NCI-H1092 treated with DMSO at 0.1 percent for 48 hours (cell line): Measurements from ENCODE around the gene CLDND2.
A peak's percentile ranks its signal among the peaks of the same experiment; 100 is the strongest.
"Not testable (repeated sequence)": the region's sequence is repeated elsewhere in the genome, so short reads cannot be mapped to it uniquely, and the experiment has no call there.

Source experiments
- DNase-seq: peaks from one replicate; lab custom pipeline; 2025; lab: John Stamatoyannopoulos, UW

Gene CLDND2, protein sequence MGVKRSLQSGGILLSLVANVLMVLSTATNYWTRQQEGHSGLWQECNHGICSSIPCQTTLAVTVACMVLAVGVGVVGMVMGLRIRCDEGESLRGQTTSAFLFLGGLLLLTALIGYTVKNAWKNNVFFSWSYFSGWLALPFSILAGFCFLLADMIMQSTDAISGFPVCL

DNA sequence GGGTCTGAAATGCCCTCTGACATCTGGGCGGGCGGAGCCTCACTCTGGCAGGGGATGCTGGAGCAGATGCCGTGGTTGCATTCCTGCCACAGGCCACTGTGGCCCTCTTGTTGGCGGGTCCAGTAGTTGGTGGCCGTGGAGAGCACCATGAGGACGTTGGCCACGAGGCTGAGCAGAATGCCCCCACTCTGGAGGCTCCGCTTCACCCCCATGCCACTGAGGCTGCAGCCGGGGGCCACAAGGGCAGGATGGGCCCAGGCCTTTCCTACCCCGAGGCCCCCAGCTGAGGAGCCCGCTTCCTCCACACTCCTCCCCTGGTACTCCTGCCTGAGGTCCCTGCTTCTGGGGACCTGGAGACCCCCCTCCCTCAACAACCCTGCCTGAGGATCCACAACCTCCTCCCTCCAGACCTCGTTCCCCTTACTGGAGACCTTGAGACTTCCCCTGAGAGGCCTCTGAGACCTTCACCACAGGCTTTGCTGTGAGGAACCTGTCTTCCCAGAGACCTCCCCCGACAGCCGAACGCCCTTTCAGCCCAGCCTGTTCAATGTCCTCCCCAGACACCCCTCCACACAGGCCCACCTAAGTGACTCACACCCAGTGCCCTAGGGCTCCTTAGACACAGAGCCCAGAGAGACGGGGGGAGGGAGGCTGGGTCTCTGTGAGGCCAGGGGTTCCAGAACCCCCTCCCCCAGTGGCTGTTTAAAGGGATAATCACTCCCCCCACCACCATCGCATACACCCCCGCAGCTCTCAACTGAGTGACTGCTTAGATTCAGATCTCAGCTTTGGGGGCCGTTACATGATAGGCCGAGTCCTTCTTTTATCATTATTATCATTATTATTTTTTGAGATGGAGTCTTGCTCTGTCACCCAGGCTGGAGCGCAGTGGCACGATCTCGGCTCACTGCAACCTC is at the start of gene CLDND2:
Gene CLDND2, minus strand, starts transcription at position 638 of the 917 bp plus-strand sequence. Its CDS starts 426 bp downstream, at position 212.
- no peak for DNase-seq

GRCh38 chr19:51417810-51418157 is 49.0 kb upstream of the CLDND2 start:
- no peak for DNase-seq

GRCh38 chr19:51417107-51417809 is 48.5 kb upstream of the CLDND2 start, which contains the start of gene SIGLEC10:
Gene SIGLEC10, minus strand, starts transcription at chr19:51417642. Its CDS starts 61 bp downstream, at chr19:51417581.
- DNase-seq, result no peak

DNA sequence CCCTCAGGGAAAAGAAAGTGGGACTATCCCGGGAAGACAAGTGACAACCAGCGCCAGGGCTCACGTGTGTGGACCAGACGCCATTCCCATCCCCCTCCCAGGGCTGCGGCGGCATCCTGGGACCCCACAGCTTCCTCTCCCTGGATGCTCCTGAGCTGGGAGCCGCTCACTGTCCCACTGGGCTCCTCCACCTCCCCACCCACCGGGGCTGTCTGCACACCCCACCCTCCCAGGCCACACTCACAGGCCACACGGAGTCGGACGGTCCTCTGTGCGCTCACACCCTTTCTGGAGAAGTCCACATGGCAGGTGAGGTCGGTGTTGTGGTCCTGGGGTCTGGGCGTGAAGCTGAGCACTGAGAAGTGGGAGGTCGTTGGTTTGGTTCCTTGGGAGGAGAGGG is 47.6 kb upstream of the CLDND2 start:
- DNase-seq, result not testable (repeated sequence)

DNA sequence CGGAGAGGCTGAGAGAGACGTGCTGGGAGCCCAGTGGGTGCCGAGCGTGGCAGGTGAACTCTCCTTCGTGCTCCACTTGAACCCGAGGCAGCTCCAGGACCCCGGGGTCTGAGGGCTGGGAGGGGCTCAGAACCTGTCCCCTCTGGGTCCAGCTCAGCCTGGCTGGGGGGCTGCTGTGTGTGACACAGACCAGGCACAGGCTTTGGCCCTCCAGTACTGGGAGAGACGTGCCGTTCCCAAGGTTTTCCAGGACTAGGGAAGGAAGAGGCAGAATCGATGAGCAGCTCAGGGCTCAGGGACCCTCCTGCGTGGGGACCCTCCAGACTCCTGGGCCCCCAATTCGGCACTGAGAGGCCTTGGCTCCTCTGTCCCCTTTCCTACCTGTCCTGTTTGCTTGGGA is 46.4 kb upstream of the CLDND2 start:
- no peak for DNase-seq

DNA sequence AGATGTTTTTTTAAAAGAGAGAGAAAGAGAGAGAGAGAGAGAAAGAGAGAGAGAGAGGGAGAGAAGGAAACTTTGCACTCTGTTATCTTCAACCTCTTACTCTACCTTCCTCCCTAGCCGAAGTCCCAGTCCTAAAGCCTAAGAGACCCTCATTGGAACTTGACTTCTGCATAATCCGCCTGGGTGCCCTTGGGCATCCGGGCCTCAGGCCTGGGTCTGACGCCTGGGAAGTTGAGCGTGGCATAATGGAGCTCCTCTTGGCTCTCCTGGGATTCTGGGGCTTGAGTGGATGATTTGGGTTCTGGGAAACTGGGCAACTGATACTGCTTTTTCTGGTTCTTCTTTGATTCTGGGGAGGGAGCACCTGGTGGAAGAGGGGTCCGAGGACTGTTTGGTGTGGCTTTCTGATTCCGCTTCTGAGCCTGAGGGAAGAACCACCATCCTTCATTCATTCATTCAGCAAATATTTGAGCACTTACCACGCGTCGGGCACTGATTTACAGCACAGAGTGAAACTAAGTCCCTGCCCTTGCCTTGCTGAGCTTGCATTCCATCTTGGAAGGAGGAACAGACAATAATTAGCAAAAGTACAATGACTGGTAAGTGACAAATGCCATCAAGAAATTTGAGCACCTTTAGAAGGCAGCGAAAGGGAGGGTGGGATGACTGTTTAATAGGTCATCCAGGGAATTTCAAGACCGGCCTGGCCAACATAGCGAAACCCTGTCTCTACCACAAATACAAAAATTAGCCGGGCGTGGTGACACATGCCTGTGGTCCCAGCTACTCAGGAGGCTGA is 42.3 kb upstream of the CLDND2 start:
- DNase-seq, result no peak

DNA sequence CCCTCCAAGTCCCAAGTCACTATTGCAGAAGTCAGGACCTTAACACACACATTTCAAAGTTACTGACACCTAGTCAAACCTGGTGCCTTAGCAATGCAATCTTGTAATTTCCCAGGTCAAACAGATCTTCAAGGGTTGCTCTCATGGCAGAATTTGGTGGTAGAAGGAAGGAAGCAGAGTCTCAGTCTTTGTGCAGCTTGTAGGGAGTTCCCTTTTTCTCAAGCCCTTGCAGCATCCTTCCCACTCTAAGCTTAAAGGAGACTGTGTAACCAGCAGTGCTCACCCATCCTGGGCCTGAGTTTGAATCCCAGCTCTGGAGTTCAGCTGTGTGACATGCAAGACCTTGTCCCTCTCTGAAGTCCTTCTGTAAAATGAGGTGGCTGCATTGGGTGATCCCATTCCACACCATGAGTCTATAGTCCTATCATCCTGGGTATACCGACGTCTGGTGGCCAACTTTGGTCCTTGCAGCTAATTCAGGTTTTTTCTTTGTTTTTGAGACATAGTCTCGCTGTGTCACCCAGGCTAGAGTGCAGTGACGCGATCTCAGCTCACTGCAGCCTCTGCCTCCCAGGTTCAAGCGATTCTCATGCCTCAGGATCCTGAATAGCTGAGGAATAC is 38.8 kb upstream of the CLDND2 start:
- no peak for DNase-seq

DNA sequence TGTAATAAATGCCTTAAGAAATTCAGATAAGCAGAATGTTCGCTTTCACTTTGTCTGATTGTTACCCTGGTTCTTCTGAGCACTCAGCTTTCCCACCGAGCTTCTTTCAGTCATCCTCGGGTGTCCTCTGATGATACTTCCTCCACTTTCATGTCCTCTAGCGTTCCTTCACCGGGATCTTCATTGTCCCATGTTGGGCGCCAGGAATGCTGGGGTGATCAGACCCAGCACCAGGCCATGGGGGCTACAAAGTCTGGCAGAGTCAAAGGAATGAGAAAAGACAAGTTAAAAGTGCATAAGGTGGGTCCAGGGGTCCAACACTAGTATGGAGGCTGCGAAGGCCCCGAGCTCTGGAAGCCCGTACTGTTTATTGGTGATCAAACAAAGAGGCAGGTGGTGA is 33.3 kb upstream of the CLDND2 start:
- no peak for DNase-seq

- DNase-seq, result not testable (repeated sequence)
These were observed 31.1 kb upstream of the CLDND2 start for GRCh38 chr19:51399936-51400335.

DNA sequence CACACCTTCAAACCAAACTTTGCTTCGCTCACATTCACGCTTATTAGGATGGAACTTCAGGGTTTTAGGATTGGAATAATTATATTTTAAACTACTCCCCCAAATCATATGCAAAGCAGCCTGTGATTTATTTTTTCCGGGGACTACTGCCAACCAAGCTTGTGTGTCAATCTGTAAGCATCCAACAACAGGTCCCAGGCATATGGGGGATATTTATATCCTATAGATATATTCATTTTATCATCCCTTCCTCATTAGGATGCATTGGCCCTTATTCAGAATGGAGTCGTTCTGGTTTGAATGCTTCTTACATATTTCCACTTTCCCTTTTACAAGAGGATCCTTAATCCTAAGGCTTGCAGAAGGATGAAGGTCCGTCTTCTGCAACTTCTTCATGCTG is 30.4 kb upstream of the CLDND2 start:
- no peak for DNase-seq

- DNase-seq, result peak; percentile 9
These were observed 29.4 kb upstream of the CLDND2 start for GRCh38 chr19:51398096-51398704.

DNA sequence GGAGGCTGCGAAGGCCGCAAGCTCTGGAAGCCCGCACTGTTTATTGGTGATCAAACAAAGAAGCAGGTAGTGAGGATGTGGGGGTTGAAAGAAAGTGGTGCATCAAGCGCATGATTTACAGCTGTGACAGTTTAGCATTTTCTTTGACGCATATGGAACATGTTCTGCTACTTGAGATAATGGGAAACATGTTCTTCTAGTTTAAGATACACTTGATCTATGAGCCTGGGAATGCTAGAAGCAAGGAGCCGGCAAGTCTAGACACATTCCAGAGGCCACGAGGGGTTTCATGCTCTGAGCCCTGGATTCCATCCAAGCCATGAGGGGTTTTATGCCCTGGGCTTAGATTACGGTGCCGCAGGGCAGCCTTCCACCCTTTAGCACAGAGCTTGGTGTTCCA is 28.6 kb upstream of the CLDND2 start:
- not testable (repeated sequence) for DNase-seq

GRCh38 chr19:51396175-51396574 is 27.4 kb upstream of the CLDND2 start:
- DNase-seq, result no peak

- peak; percentile 92 for DNase-seq
These were observed 25.4 kb upstream of the CLDND2 start for GRCh38 chr19:51394050-51394836.

DNA sequence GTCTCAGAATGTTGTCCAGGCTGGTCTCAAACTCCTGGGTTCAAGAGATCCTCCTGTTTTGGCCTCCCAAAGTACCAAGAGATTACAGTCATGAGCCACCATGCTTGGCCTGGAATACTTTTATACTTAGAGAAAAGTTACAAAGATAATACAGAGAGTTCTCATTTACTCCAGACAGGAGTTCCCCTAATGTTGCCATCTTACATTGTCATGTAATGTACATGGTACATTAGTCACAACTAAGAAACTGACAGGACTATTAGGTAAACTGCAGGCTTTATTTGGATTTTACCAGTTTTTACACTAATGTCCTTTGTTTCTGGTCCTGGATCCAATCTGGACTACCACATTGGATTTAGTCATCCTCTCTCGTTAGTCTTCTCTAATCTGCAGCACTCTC is 23.9 kb upstream of the CLDND2 start:
- no peak for DNase-seq

- DNase-seq, result no peak
These were observed 22.3 kb upstream of the CLDND2 start for GRCh38 chr19:51391073-51391611.

DNA sequence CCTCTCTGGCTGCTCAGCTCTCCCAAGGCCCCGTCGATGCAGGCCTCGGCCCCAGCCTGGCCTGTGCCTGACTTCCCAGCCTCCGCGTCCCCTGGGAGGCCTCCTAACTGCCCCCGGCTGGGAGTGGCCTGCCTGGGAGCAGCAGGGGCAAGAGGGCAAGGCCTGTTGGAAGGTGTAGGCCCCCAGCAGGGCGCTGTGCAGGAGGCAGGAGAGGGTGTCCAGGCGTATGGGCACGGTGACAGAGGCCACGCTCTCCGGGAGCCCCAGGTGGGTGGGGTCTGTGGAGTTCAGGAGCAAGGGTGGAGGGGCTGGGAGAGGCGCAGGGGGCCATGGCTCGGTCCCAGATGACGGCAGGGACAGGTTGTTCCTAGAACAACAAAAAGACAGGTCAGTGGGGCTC is 20.3 kb upstream of the CLDND2 start:
- DNase-seq, result no peak

DNA sequence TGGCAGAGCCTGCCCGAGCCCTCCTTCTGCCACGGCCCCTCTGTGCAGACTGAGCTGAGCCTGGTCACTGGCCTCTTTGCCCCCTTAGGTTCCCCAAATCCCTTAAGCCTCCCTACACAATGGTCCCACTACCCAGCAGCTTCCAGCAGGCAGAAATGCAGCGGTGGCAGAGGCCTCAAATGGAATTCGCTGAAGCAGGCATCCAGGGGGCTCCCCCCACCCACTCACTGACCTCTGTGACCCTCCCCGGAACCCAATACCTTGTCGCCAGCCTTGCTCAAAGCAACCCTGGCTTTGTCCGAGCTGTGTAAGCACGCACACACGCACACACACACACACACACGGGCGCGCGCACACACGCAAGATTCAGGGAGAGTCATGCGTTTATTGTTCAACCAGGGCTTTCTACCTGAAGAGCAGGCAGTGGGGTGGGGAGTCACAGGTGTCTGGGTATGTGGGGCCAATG is 19.2 kb upstream of the CLDND2 start, which contains the start of gene LIM2:
Gene LIM2, minus strand, starts transcription at position 51 of the 466 bp plus-strand sequence. CDS start 531 bp downstream, outside the sequence.
- no peak for DNase-seq

GRCh38 chr19:51386882-51387520 is 18.2 kb upstream of the CLDND2 start:
- no peak for DNase-seq
